Dedifferentiated amniotic fluid mesenchymal stem cell (primary cell): ENCODE data around the gene RAD18.

Source experiments
- DNase-seq: peaks from one replicate; pipeline ENCODE4 v3.0.0-alpha.2; 2016; ENCODE audit errors: extremely low spot score

Gene RAD18

GRCh38 chr3:8835385-8835784 is 127.9 kb downstream of the RAD18 start:
- no peak for DNase-seq

GRCh38 chr3:8834974-8835373 is 128.3 kb downstream of the RAD18 start:
- no peak for DNase-seq

GRCh38 chr3:8827641-8828040 is 135.6 kb downstream of the RAD18 start:
- no peak for DNase-seq
